Memory B cell (primary cell): Measurements from ENCODE around the gene NDOR1.

ENCODE experiments used
- ATAC-seq: fragments of 150-1000 bp; cut with Tn5 transposase; 2 replicates; pipeline ENCODE4 v1.10.0; 2021; ENCODE audit warnings: low read depth, mild to moderate bottlenecking, moderate library complexity
- DNase-seq, 2 donors: peaks; one replicate each; pipeline ENCODE4 v3.0.0; 2022; ENCODE audit warnings: low spot score in 2 of 2
- H3K27ac Mint-ChIP-seq: one replicate; pipeline ENCODE4 v1.8.0; 2022; ENCODE audit warnings: mild to moderate bottlenecking, moderate library complexity, mixed read lengths
- H3K27me3 Mint-ChIP-seq: one replicate; pipeline ENCODE4 v1.8.0; 2022; ENCODE audit warnings: mixed read lengths
- H3K36me3 Mint-ChIP-seq: one replicate; pipeline ENCODE4 v1.8.0; 2022; ENCODE audit warnings: mild to moderate bottlenecking, mixed read lengths
- H3K4me1 Mint-ChIP-seq: one replicate; pipeline ENCODE4 v1.8.0; 2022; ENCODE audit warnings: mixed read lengths
- H3K4me3 Mint-ChIP-seq: one replicate; pipeline ENCODE4 v1.8.0; 2022; ENCODE audit warnings: mild to moderate bottlenecking, moderate library complexity, mixed read lengths
- H3K9me3 Mint-ChIP-seq: one replicate; pipeline ENCODE4 v1.8.0; 2022; ENCODE audit warnings: mixed read lengths

Gene NDOR1

DNA sequence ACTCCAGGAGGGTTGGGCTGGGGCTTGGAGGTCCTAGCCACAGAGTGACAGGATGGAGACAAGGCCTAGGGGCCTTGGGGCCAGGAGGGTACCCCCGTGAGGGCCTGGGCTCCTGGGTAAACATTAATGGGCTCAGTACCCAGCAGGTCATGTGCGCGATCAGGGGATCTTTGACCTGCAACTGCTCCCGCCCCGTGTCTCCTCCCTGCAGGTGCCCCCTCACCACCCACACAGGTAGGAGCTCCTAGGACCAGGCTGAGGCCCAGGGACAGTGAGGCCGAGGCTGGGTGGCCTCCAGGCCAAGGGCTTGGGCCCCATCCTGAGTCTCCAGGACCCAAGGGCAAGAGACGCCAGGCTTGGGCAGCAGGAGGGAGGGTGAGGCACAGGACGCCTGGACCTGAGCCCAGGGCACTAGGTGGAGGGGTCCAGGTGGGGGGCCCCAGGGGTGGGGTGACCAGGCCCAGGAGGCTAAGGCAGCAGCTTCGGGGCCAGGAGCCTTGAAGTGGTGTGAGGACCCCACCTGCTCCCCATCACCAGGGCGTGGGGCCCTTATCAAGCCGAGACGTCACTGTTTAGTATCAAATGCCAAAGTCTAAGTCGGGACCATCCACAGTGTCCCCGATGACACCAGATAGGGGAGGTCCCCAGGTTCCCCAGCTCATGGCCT, 25.3 kb downstream of the NDOR1 start, which contains the start of gene SLC34A3:
SLC34A3 (plus strand) TSS at position 197 of the 667 bp plus-strand sequence. CDS start 802 bp downstream, outside the sequence.
- peaks cover 12% of the 10 kb centered on the region for H3K27me3 Mint-ChIP-seq
- no peak within 1 kb of the TSS for H3K4me3 Mint-ChIP-seq
- ATAC-seq (no peak), DNase-seq (no peak)
- H3K27ac Mint-ChIP-seq = no peak within 1 kb of the TSS
- peaks cover 13% of the 10 kb centered on the region for H3K4me1 Mint-ChIP-seq
- peaks cover 2% of the 10 kb centered on the region for H3K36me3 Mint-ChIP-seq
- H3K9me3 Mint-ChIP-seq = no peaks in the 10 kb centered on the region

DNA sequence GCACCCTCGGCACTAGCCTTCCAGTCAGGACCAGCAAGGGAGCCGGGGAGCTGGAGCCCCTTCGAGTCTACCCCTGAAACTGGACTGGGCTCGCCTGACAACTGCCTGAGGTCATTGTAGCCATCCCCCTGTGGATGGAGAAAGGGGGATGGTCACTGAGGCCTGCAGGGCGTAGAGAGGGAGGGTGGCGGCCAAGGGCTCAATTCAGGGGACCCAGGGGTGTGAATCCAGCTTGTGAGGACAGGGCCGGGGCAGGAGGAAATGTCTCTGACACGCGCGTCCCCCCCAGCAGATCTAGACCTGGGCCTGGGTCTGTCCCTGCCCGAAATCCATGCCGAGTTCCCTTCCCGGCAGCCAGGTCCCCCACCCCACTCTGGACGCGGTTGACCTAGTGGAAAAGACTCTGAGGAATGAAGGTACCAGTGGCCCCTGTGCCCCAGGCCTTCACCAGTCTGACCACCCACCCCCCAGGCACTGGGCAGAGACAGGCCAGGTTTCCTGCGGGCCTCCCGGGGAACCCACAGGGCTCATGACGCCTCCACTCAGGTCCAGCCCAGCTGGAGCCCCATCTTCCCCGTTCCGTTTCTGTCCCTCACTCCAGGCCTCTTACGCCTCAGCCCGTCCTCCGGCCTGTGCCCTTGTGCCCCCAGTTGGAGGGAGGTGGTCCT, 26.0 kb downstream of the NDOR1 start:
- H3K4me3 Mint-ChIP-seq = no peak overlapping the region
- no peak overlapping the region for H3K27ac Mint-ChIP-seq
- no peak for DNase-seq
- peaks cover 12% of the 10 kb centered on the region for H3K27me3 Mint-ChIP-seq
- ATAC-seq = no peak
- H3K9me3 Mint-ChIP-seq = no peaks in the 10 kb centered on the region
- peaks cover 2% of the 10 kb centered on the region for H3K36me3 Mint-ChIP-seq
- peaks cover 13% of the 10 kb centered on the region for H3K4me1 Mint-ChIP-seq

DNA sequence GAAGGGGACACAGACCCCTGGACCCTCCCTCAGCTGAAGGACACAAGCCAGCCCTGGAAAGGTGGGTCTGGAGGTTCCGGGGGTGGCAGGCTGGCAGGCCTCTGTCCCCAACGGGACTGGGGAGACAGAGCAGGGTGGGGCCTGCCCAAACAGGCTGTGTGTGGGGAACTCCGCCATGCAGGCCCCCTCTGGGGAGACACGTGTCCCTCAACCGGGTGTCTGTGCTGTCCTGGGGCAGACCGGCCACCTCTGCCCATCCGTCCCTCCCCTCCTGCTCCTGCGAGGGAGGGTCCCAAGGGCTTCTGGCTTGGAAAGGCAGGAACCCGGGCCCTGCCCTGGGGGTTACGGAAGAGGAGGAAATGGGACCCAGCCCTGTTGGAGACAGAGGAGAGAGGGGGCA, 26.6 kb downstream of the NDOR1 start:
- H3K27me3 Mint-ChIP-seq = peaks cover 12% of the 10 kb centered on the region
- no peak overlapping the region for H3K27ac Mint-ChIP-seq
- H3K4me1 Mint-ChIP-seq = peaks cover 13% of the 10 kb centered on the region
- H3K36me3 Mint-ChIP-seq = peaks cover 2% of the 10 kb centered on the region
- no peaks in the 10 kb centered on the region for H3K9me3 Mint-ChIP-seq
- H3K4me3 Mint-ChIP-seq = no peak overlapping the region
- ATAC-seq (no peak), DNase-seq (no peak)

DNA sequence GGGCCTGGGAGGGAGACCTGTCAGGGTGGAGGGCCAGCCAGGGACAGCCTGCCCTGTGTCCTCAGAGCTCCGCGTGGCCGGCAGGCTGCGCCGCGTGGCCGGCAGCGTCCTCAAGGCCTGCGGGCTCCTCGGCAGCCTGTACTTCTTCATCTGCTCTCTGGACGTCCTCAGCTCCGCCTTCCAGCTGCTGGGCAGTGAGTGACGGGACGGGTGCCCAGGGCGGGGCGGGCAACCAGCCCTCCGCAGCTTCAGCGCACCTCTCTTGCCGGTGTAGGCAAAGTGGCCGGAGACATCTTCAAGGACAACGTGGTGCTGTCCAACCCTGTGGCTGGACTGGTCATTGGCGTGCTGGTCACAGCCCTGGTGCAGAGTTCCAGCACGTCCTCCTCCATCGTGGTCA, 27.0 kb downstream of the NDOR1 start:
- Mint-ChIP-seq H3K27me3 (peaks cover 11% of the 10 kb centered on the region), H3K27ac (no peak overlapping the region), H3K4me3 (no peak overlapping the region), H3K9me3 (no peaks in the 10 kb centered on the region), H3K36me3 (peaks cover 2% of the 10 kb centered on the region), H3K4me1 (peaks cover 15% of the 10 kb centered on the region)
- DNase-seq = no peak
- ATAC-seq = no peak

DNA sequence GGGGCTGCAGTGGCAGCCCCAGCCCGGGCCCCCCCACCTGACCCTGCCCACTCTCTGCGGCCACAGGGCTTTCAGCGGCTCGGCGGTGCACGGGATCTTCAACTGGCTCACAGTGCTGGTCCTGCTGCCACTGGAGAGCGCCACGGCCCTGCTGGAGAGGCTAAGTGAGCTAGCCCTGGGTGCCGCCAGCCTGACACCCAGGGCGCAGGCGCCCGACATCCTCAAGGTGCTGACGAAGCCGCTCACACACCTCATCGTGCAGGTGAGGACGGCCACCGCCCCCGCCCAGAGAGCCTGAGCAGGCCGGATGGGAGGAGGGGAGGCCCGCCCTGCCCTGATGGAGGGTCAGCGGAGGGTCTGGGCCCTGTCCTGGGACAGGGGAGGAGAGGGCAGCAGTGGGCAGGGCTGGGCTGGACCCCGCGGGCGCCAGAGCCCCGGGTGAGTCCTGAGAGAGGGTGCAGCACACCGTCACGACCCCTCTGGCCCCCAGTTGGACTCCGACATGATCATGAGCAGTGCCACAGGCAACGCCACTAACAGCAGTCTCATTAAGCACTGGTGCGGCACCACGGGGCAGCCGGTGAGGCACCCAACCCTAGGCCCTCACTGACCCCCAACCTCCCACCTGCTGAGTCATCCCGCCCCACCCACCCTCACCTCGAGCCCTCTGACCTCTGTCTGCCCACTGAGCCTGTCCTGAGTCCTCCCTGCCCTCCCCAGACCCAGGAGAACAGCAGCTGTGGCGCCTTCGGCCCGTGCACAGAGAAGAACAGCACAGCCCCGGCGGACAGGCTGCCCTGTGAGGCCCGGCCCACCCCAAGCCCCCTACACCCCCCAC, 27.9 kb downstream of the NDOR1 start:
- H3K4me3 Mint-ChIP-seq = no peak overlapping the region
- peaks cover 13% of the 10 kb centered on the region for H3K4me1 Mint-ChIP-seq
- DNase-seq (no peak), ATAC-seq (no peak)
- no peak overlapping the region for H3K27ac Mint-ChIP-seq
- H3K36me3 Mint-ChIP-seq = no peaks in the 10 kb centered on the region
- no peaks in the 10 kb centered on the region for H3K9me3 Mint-ChIP-seq
- H3K27me3 Mint-ChIP-seq = peaks cover 9% of the 10 kb centered on the region

DNA sequence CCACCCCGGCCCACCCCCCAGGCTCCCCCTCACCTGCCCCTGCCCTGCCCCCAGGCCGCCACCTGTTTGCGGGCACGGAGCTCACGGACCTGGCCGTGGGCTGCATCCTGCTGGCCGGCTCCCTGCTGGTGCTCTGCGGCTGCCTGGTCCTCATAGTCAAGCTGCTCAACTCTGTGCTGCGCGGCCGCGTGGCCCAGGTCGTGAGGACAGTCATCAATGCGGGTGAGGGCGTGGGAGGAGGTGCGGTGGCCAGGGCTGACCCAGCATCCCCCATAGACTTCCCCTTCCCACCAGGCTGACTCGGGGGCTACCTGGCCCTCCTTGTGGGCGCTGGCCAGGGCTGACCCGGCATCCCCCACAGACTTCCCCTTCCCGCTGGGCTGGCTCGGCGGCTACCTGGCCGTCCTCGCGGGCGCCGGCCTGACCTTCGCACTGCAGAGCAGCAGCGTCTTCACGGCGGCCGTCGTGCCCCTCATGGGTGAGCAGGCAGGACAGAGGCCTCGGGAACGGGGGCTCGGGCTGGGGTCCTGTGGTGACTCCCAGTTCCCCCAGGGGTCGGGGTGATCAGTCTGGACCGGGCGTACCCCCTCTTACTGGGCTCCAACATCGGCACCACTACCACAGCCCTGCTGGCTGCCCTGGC, 28.7 kb downstream of the NDOR1 start:
- no peaks in the 10 kb centered on the region for H3K9me3 Mint-ChIP-seq
- ATAC-seq (no peak), DNase-seq (no peak)
- H3K4me1 Mint-ChIP-seq = peaks cover 15% of the 10 kb centered on the region
- peaks cover 9% of the 10 kb centered on the region for H3K27me3 Mint-ChIP-seq
- H3K4me3 Mint-ChIP-seq = no peak overlapping the region
- no peak overlapping the region for H3K27ac Mint-ChIP-seq
- H3K36me3 Mint-ChIP-seq = no peaks in the 10 kb centered on the region

DNA sequence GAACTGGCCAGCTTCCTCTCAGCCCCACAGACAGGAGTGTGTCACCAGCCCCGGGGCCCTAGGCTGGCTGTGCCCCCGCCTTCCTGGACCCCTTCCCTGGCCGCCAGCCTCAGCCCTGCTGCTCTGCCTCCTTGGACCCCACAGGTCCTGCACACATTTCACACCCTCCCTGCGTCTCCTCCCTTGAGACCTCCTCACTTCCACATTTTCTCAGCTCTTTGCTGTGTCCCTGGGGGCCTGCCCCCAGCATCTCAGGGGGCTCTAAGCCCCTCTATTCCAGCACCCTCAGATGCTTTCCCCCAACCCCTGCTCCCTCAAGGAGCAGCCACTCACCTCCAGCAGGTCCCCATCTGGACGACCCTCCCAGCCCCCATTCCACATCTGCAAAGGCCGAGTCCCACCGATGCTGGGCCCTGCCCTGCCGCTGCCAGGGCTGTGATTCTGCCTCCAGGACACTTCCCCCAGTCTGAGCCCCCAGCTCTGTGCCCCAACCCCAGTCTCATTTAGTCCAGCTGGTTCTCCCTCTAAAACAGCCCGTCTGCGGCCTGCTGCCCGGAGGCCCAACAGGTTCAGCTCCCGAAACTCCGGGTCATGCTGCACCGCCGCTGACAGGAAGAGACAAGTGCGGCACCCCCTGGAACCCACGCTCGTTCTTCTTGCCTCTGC, 29.4 kb downstream of the NDOR1 start:
- ATAC-seq (peak; percentile 53), DNase-seq (peak in 1 of 2 donors; percentile 47)
- peaks cover 8% of the 10 kb centered on the region for H3K27me3 Mint-ChIP-seq
- peaks cover 15% of the 10 kb centered on the region for H3K4me1 Mint-ChIP-seq
- H3K9me3 Mint-ChIP-seq = no peaks in the 10 kb centered on the region
- no peak overlapping the region for H3K27ac Mint-ChIP-seq
- peak overlapping the region; percentile 78 for H3K4me3 Mint-ChIP-seq
- no peaks in the 10 kb centered on the region for H3K36me3 Mint-ChIP-seq

DNA sequence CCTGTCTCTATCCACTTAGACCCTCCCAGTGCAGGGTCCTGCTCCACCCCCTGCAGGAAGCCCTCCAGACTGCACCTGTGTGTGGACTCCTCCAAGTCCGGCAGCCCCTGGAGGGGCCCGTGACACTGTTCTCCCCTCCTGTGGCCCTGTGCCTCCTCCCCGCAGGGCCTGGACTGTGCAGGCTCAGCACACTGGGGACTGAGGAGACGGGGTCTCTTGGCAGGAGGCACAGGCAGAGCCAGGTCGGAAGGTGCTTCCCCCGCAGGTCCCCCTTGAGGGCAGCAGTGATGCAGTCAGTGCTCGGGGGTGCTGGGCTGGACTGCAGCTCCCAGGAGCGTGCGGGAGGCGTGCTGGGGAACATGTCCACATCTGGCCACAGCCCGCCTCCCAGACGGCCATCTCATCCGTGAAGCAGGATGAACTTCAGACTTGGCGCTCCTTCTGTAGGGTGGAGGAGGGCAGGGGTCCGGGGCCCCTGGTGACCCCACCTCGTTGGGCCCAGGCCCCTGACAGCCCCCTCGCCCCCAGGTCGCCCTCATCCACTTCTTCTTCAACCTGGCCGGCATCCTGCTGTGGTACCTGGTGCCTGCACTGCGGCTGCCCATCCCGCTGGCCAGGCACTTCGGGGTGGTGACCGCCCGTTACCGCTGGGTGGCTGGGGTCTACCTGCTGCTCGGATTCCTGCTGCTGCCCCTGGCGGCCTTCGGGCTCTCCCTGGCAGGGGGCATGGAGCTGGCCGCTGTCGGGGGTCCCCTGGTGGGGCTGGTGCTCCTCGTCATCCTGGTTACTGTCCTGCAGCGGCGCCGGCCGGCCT, 30.1 kb downstream of the NDOR1 start:
- Mint-ChIP-seq H3K9me3 (no peaks in the 10 kb centered on the region), H3K4me1 (peaks cover 15% of the 10 kb centered on the region), H3K4me3 (peak overlapping the region; percentile 78), H3K27ac (no peak overlapping the region), H3K27me3 (peaks cover 8% of the 10 kb centered on the region), H3K36me3 (no peaks in the 10 kb centered on the region)
- DNase-seq (no peak), ATAC-seq (no peak)

DNA sequence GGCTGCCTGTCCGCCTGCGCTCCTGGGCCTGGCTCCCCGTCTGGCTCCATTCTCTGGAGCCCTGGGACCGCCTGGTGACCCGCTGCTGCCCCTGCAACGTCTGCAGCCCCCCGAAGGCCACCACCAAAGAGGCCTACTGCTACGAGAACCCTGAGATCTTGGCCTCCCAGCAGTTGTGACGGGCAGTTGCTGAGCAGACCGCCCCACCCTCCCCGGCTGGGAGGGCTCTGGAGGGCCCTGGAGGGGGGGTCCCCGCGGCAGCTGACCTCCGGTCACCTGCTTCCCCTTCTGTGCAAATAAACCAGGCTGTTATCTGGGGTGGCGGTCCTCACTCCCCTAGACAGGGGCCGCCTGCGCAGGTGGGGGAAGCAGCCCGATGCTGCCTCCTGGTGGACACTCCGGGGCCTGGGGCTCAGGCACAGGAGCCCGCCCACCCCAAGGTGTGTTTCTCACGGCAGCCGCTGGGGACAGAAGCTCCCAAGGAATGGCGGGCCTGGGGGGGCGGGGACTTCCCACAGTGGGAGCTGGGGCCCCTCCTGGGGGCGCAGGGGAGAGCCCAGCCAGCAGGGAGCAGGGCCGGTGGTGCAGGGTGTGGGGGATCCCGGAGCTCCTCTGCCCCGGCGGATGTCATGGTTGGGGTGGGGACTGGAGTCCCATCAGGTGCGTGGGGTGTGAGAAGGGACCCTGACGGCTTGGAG, 30.9 kb downstream of the NDOR1 start:
- DNase-seq (peak; percentile 92 to 97), ATAC-seq (peak; percentile 35)
- H3K4me1 Mint-ChIP-seq = peaks cover 15% of the 10 kb centered on the region
- H3K4me3 Mint-ChIP-seq = peak overlapping the region; percentile 43
- no peaks in the 10 kb centered on the region for H3K9me3 Mint-ChIP-seq
- no peaks in the 10 kb centered on the region for H3K36me3 Mint-ChIP-seq
- H3K27ac Mint-ChIP-seq = peak overlapping the region; percentile 14
- H3K27me3 Mint-ChIP-seq = peaks cover 8% of the 10 kb centered on the region

DNA sequence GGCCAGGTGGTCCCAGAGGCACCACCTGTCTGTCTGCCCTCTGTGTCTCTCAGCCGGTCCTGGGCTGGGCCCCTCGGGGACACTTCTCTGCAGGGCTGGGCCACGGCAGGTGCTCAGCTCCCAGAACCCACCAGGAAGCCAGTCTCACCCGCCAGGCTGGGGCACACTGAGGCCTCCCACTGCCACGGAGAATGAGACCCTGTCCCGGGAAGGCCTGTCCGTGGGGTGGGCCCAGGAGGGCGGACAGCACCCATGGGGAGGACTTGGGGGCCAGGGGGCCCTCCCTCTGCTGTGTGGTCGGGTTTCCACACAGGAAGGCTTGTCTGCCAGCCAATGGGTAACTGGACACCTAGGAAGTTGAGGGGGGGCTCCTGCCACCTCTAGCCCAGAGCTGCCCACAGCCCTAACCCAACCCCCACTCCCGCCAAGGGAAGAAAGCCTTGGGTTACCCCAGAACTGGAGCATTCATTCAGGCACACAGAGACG, 31.5 kb downstream of the NDOR1 start:
- DNase-seq = no peak
- Mint-ChIP-seq H3K4me1 (peaks cover 15% of the 10 kb centered on the region), H3K9me3 (no peaks in the 10 kb centered on the region), H3K27ac (no peak overlapping the region), H3K27me3 (peaks cover 6% of the 10 kb centered on the region), H3K36me3 (no peaks in the 10 kb centered on the region), H3K4me3 (no peak overlapping the region)
- ATAC-seq = no peak

DNA sequence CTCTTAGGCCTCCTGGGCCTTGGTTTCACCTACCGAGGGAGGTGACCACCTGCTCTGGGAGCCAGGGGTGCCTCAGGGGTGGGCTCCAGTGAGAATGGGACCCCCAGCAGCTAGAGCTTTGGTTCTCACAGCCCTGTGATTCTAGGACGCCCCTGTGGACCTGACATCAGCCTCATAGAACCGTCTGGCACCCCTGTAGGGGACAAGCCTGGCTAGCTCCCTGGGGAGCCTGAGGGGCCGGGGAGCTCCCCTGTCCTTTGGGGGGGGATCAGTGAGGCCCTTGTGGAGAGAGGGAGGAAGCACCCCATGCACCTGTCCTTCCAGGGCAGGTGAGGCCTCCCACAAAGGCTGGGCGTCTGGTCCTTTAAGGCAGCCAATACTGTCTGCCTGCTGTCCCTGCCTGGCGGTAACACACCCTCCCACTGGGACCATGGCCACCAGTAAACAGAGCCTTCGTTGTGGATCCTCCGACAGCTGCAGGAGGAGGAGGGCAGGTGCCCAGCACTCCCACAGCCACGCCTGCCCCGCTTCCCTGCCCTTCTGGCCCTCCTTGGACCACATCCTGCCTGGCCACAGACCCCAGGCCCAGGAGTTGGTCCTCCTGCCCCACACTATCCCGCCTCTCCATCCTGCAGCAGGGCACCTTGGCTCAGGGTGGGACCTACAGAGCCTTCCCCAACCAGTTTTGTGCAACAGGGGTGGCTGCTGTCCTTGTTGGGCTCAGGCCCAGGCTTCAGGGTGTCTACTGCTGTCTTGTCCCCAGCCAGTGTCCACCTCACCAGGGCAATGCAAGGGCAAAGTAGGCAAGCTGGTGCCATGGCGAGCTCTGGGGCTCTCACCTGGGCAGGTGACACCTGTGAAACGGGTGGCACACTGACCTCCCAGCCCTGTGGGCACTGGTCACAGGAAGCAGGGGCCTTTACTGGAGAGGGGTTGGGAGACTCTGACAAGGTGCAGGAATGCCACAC, 32.5 kb downstream of the NDOR1 start:
- Mint-ChIP-seq H3K4me1 (peaks cover 22% of the 10 kb centered on the region), H3K27ac (no peak overlapping the region), H3K36me3 (no peaks in the 10 kb centered on the region), H3K4me3 (peak overlapping the region; percentile 15), H3K9me3 (no peaks in the 10 kb centered on the region), H3K27me3 (peaks cover 6% of the 10 kb centered on the region)
- DNase-seq (no peak), ATAC-seq (no peak)
